Osteoblast (primary cell): ENCODE results near the gene PIK3R6. TPM values are rescaled to one million over a fixed set of nuclear protein-coding genes. Genes with fewer than 3 reads are reported as not detected.
A peak's percentile ranks its signal among the peaks of the same experiment; 100 is the strongest.

Experiments
- DNase-seq: peaks from one replicate; pipeline ENCODE4 v3.0.0; 2011; ENCODE audit warnings: low spot score, mixed read lengths; ENCODE audit not compliant: insufficient read length; ENCODE audit errors: missing footprints
- H2AFZ ChIP-seq: 2 replicates; pipeline ENCODE4 v1.6.0; 2011; ENCODE audit warnings: mild to moderate bottlenecking, low read length
- H3K27ac ChIP-seq: 2 replicates; pipeline ENCODE4 v1.5.1; 2011; ENCODE audit warnings: mild to moderate bottlenecking, low read depth, low read length, moderate library complexity
- H3K27me3 ChIP-seq: 2 replicates; pipeline ENCODE4 v1.6.0; 2012; ENCODE audit warnings: mild to moderate bottlenecking, control low read depth, inconsistent platforms, low read length, moderate library complexity; ENCODE audit not compliant: insufficient read depth
- H3K36me3 ChIP-seq: 2 replicates; pipeline ENCODE4 v1.5.1; 2011; ENCODE audit warnings: mild to moderate bottlenecking, low read length, control low read depth, moderate library complexity; ENCODE audit not compliant: insufficient read depth
- H3K4me1 ChIP-seq: 2 replicates; pipeline ENCODE4 v1.5.1; 2011; ENCODE audit warnings: mild to moderate bottlenecking, low read length, control low read depth, moderate library complexity; ENCODE audit not compliant: insufficient read depth
- H3K4me2 ChIP-seq: 2 replicates; pipeline ENCODE4 v1.6.0; 2011; ENCODE audit warnings: mild to moderate bottlenecking, low read length; ENCODE audit not compliant: insufficient read depth
- H3K4me3 ChIP-seq: fragments of 200-600 bp; sonication (generic); 3 replicates; pipeline ENCODE4 v1.5.1; 2012; ENCODE audit warnings: mild to moderate bottlenecking, low read length, inconsistent platforms; ENCODE audit not compliant: insufficient read depth
- H3K79me2 ChIP-seq: 2 replicates; pipeline ENCODE4 v1.6.0; 2012; ENCODE audit warnings: mild to moderate bottlenecking, low read length, control low read depth, inconsistent platforms; ENCODE audit not compliant: insufficient read depth
- H3K9me3 ChIP-seq: 2 replicates; pipeline ENCODE4 v1.5.1; 2011; ENCODE audit warnings: low read depth, low read length, control low read depth
- H4K20me1 ChIP-seq: 2 replicates; pipeline ENCODE4 v1.6.0; 2012; ENCODE audit warnings: mild to moderate bottlenecking, low read length, control low read depth; ENCODE audit not compliant: insufficient read depth
- CTCF ChIP-seq: IDR thresholded peaks from 2 replicates; pipeline ENCODE4 v1.5.1; 2011; ENCODE audit warnings: mild to moderate bottlenecking, low read depth, low read length, moderate library complexity; ENCODE audit errors: extremely low read depth
- total RNA-seq: library from RNA; depleted of rRNA; stranded (reverse); fragments of >200 nt; gene quantifications from 2 replicates; pipeline ENCODE4 v1.2.3, GENCODE V29; 2012

PIK3R6 gene
- total RNA-seq, 1 donor, result not detected

GRCh38 chr17:8890671-8891070, 23.2 kb upstream of the PIK3R6 start:
- Histone ChIP-seq H3K4me3 (no peak overlapping the region), H3K27me3 (no peaks in the 10 kb centered on the region), H2AFZ (no peak overlapping the region), H3K9me3 (no peaks in the 10 kb centered on the region), H3K4me2 (no peak overlapping the region), H3K4me1 (peaks cover 4% of the 10 kb centered on the region), H4K20me1 (no peaks in the 10 kb centered on the region), H3K27ac (no peak overlapping the region), H3K79me2 (no peaks in the 10 kb centered on the region), H3K36me3 (no peaks in the 10 kb centered on the region)
- no peak for TF ChIP-seq CTCF
- no peak for DNase-seq

GRCh38 chr17:8889458-8890210, 22.2 kb upstream of the PIK3R6 start:
- Histone ChIP-seq H3K79me2 (no peaks in the 10 kb centered on the region), H3K27me3 (no peaks in the 10 kb centered on the region), H3K4me1 (peaks cover 4% of the 10 kb centered on the region), H2AFZ (no peak overlapping the region), H3K27ac (no peak overlapping the region), H4K20me1 (no peaks in the 10 kb centered on the region), H3K4me3 (no peak overlapping the region), H3K4me2 (no peak overlapping the region), H3K9me3 (no peaks in the 10 kb centered on the region), H3K36me3 (no peaks in the 10 kb centered on the region)
- TF ChIP-seq CTCF, result no peak
- DNase-seq, result peak; percentile 58

- no peak for TF ChIP-seq CTCF
- no peak overlapping the region for H3K4me2 ChIP-seq
- no peak overlapping the region for H3K27ac ChIP-seq
- no peak overlapping the region for H2AFZ ChIP-seq
- H3K79me2 ChIP-seq, result no peaks in the 10 kb centered on the region
- no peak overlapping the region for H3K4me3 ChIP-seq
- no peaks in the 10 kb centered on the region for H4K20me1 ChIP-seq
- H3K36me3 ChIP-seq, result no peaks in the 10 kb centered on the region
- peak; percentile 60 for DNase-seq
- no peaks in the 10 kb centered on the region for H3K9me3 ChIP-seq
- no peaks in the 10 kb centered on the region for H3K4me1 ChIP-seq
- H3K27me3 ChIP-seq, result no peaks in the 10 kb centered on the region
Observed at GRCh38 chr17:8888704-8889302, 21.3 kb upstream of the PIK3R6 start.

GRCh38 chr17:8887834-8888703, 20.6 kb upstream of the PIK3R6 start:
- no peak overlapping the region for H2AFZ ChIP-seq
- H3K27ac ChIP-seq, result no peak overlapping the region
- H3K9me3 ChIP-seq, result no peaks in the 10 kb centered on the region
- TF ChIP-seq CTCF, result peak; percentile 39
- H4K20me1 ChIP-seq, result no peaks in the 10 kb centered on the region
- H3K79me2 ChIP-seq, result no peaks in the 10 kb centered on the region
- H3K4me1 ChIP-seq, result no peaks in the 10 kb centered on the region
- H3K4me3 ChIP-seq, result no peak overlapping the region
- H3K4me2 ChIP-seq, result no peak overlapping the region
- no peaks in the 10 kb centered on the region for H3K36me3 ChIP-seq
- peak; percentile 94 for DNase-seq
- no peaks in the 10 kb centered on the region for H3K27me3 ChIP-seq
